Astrocyte (in vitro differentiated cells and primary cell): ENCODE data around the gene VIM. TPM values are rescaled to one million over a fixed set of nuclear protein-coding genes. Genes with fewer than 3 reads are reported as not detected.

ENCODE experiments used
- DNase-seq: peaks from one replicate; pipeline ENCODE4 v3.0.0-alpha.2; 2010; ENCODE audit warnings: low read depth
- FAIRE-seq: peaks from 2 replicates; lab custom pipeline; 2011; peaks lifted over from hg19 to GRCh38; lab: Jason Lieb, UNC
- H2AFZ ChIP-seq: 2 replicates; pipeline ENCODE4 v1.6.0; 2012; ENCODE audit warnings: low read depth, low read length, inconsistent platforms
- H3K27ac ChIP-seq: 2 replicates; pipeline ENCODE4 v1.5.1; 2011; ENCODE audit warnings: low read depth, low read length, inconsistent platforms
- H3K27me3 ChIP-seq: 2 replicates; pipeline ENCODE4 v1.6.0; 2011; ENCODE audit warnings: low read length, inconsistent platforms; ENCODE audit not compliant: insufficient read depth
- H3K36me3 ChIP-seq: 2 replicates; pipeline ENCODE4 v1.5.1; 2011; ENCODE audit warnings: low read length, inconsistent platforms; ENCODE audit not compliant: insufficient read depth
- H3K4me1 ChIP-seq: 2 replicates; pipeline ENCODE4 v1.5.1; 2011; ENCODE audit warnings: low read length, inconsistent platforms; ENCODE audit not compliant: insufficient read depth
- H3K4me2 ChIP-seq: 2 replicates; pipeline ENCODE4 v1.6.0; 2012; ENCODE audit warnings: low read length, inconsistent platforms
- H3K4me3 ChIP-seq: 2 replicates; pipeline ENCODE4 v1.5.1; 2011; ENCODE audit warnings: low read depth, mild to moderate bottlenecking, low read length, inconsistent platforms; ENCODE audit not compliant: insufficient read depth
- H3K79me2 ChIP-seq: 2 replicates; pipeline ENCODE4 v1.6.0; 2012; ENCODE audit warnings: mild to moderate bottlenecking, low read length, inconsistent platforms; ENCODE audit not compliant: insufficient read depth
- H3K9ac ChIP-seq: 2 replicates; pipeline ENCODE4 v1.6.0; 2012; ENCODE audit warnings: mild to moderate bottlenecking, low read length, inconsistent platforms
- H3K9me3 ChIP-seq: 2 replicates; pipeline ENCODE4 v1.5.1; 2012; ENCODE audit warnings: low read depth, mild to moderate bottlenecking, low read length, inconsistent platforms; ENCODE audit not compliant: insufficient read depth
- H4K20me1 ChIP-seq: 2 replicates; pipeline ENCODE4 v1.6.0; 2012; ENCODE audit warnings: low read length, inconsistent platforms; ENCODE audit not compliant: insufficient read depth
- H3K27ac Mint-ChIP-seq: one replicate; pipeline ENCODE4 v1.8.0; 2021; ENCODE audit warnings: mild to moderate bottlenecking, mixed read lengths; ENCODE audit not compliant: unreplicated experiment
- H3K27me3 Mint-ChIP-seq: one replicate; pipeline ENCODE4 v1.8.0; 2021; ENCODE audit warnings: low read depth, mixed read lengths; ENCODE audit not compliant: unreplicated experiment
- H3K36me3 Mint-ChIP-seq: one replicate; pipeline ENCODE4 v1.8.0; 2021; ENCODE audit warnings: low read depth, mixed read lengths; ENCODE audit not compliant: unreplicated experiment
- H3K4me1 Mint-ChIP-seq: one replicate; pipeline ENCODE4 v1.8.0; 2021; ENCODE audit warnings: low read depth, mixed read lengths; ENCODE audit not compliant: unreplicated experiment
- H3K4me3 Mint-ChIP-seq: one replicate; pipeline ENCODE4 v1.8.0; 2021; ENCODE audit warnings: mild to moderate bottlenecking, moderate library complexity, mixed read lengths; ENCODE audit not compliant: unreplicated experiment
- H3K9me3 Mint-ChIP-seq: one replicate; pipeline ENCODE4 v1.8.0; 2021; ENCODE audit warnings: mild to moderate bottlenecking, mixed read lengths; ENCODE audit not compliant: unreplicated experiment
- EZH2 ChIP-seq: IDR thresholded peaks from 2 replicates; pipeline ENCODE4 v1.6.1; 2012; ENCODE audit warnings: mild to moderate bottlenecking, low read length, inconsistent platforms; ENCODE audit not compliant: insufficient read depth
- total RNA-seq: library from RNA; stranded (reverse); gene quantifications from 2 replicates; pipeline ENCODE4 v1.2.1, GENCODE V29; 2021
- TF ChIP-seq, protein P1 (sequence below): IDR thresholded peaks from 2 replicates; pipeline ENCODE4 v1.5.1; 2011; ENCODE audit warnings: low read depth, mild to moderate bottlenecking, inconsistent platforms, low read length, moderate library complexity; ENCODE audit not compliant: insufficient read depth

Gene VIM
- total RNA-seq, 1 donor from 2014 or later: 5,400 TPM

- Histone ChIP-seq H3K27me3 (no peaks in the 10 kb centered on the region), H3K27ac (peak overlapping the region; percentile 95), H3K9me3 (no peaks in the 10 kb centered on the region), H3K9ac (peak overlapping the region; percentile 88), H4K20me1 (no peaks in the 10 kb centered on the region), H3K4me2 (peak overlapping the region; percentile 87), H3K79me2 (peaks cover 28% of the 10 kb centered on the region), H2AFZ (peak overlapping the region; percentile 59), H3K36me3 (no peaks in the 10 kb centered on the region), H3K4me1 (peaks cover 21% of the 10 kb centered on the region), H3K4me3 (peak overlapping the region; percentile 56)
- DNase-seq (peak; percentile 60), FAIRE-seq (no peak)
- peaks cover 41% of the 10 kb centered on the region for H3K4me1 Mint-ChIP-seq
- no peaks in the 10 kb centered on the region for H3K36me3 Mint-ChIP-seq
- H3K9me3 Mint-ChIP-seq: no peaks in the 10 kb centered on the region
- TF ChIP-seq, protein P1, sequence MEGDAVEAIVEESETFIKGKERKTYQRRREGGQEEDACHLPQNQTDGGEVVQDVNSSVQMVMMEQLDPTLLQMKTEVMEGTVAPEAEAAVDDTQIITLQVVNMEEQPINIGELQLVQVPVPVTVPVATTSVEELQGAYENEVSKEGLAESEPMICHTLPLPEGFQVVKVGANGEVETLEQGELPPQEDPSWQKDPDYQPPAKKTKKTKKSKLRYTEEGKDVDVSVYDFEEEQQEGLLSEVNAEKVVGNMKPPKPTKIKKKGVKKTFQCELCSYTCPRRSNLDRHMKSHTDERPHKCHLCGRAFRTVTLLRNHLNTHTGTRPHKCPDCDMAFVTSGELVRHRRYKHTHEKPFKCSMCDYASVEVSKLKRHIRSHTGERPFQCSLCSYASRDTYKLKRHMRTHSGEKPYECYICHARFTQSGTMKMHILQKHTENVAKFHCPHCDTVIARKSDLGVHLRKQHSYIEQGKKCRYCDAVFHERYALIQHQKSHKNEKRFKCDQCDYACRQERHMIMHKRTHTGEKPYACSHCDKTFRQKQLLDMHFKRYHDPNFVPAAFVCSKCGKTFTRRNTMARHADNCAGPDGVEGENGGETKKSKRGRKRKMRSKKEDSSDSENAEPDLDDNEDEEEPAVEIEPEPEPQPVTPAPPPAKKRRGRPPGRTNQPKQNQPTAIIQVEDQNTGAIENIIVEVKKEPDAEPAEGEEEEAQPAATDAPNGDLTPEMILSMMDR: no peak
- TF ChIP-seq EZH2: no peak
- peak overlapping the region; percentile 85 for H3K27ac Mint-ChIP-seq
- peak overlapping the region; percentile 85 for H3K4me3 Mint-ChIP-seq
- no peaks in the 10 kb centered on the region for H3K27me3 Mint-ChIP-seq
These were observed 28.7 kb upstream of the VIM start for GRCh38 chr10:17199351-17199804.

- DNase-seq (no peak), FAIRE-seq (peak; percentile 81)
- H3K79me2 ChIP-seq: peaks cover 28% of the 10 kb centered on the region
- Mint-ChIP-seq H3K4me3 (peak overlapping the region; percentile 85), H3K27ac (peak overlapping the region; percentile 98), H3K4me1 (peaks cover 42% of the 10 kb centered on the region), H3K36me3 (no peaks in the 10 kb centered on the region), H3K27me3 (no peaks in the 10 kb centered on the region), H3K9me3 (no peaks in the 10 kb centered on the region)
- H3K9ac ChIP-seq: peak overlapping the region; percentile 88
- no peaks in the 10 kb centered on the region for H3K36me3 ChIP-seq
- H3K27me3 ChIP-seq: no peaks in the 10 kb centered on the region
- TF ChIP-seq, protein P1: no peak
- no peak for TF ChIP-seq EZH2
- peak overlapping the region; percentile 87 for H3K4me2 ChIP-seq
- H3K27ac ChIP-seq: peak overlapping the region; percentile 95
- no peaks in the 10 kb centered on the region for H4K20me1 ChIP-seq
- no peaks in the 10 kb centered on the region for H3K9me3 ChIP-seq
- H3K4me1 ChIP-seq: peaks cover 21% of the 10 kb centered on the region
- H2AFZ ChIP-seq: no peak overlapping the region
- peak overlapping the region; percentile 56 for H3K4me3 ChIP-seq
These were observed 27.8 kb upstream of the VIM start for GRCh38 chr10:17200001-17200911.
